Liver (tissue), 9 donors: ENCODE measurements around the gene GALNT14. TPM values are rescaled to one million over a fixed set of nuclear protein-coding genes. Genes with fewer than 3 reads are reported as not detected.

Source experiments
- DNase-seq: peaks from one replicate; pipeline ENCODE4 v3.0.0-alpha.2; 2017; ENCODE audit warnings: low spot score
- H3K27ac ChIP-seq, 2 donors: one replicate each; pipeline ENCODE4 v1.7.0; 2013; ENCODE audit warnings: inconsistent platforms in 2 of 2, low read length in 2 of 2, control low read depth in 1 of 2, low read depth in 1 of 2, mild to moderate bottlenecking in 1 of 2
- H3K27me3 ChIP-seq, 4 donors: one replicate each; pipeline versions ENCODE4 v1.6.1 to v1.7.0; 2013; ENCODE audit warnings: low read length in 3 of 4, inconsistent platforms in 1 of 4, mild to moderate bottlenecking in 1 of 4, moderate library complexity in 1 of 4; ENCODE audit not compliant: control insufficient read depth in 4 of 4, insufficient read depth in 4 of 4
- H3K36me3 ChIP-seq, 4 donors: one replicate each; pipeline versions ENCODE4 v1.6.1 to v1.7.0; 2013; ENCODE audit warnings: low read length in 3 of 4, mild to moderate bottlenecking in 3 of 4, low read depth in 1 of 4, moderate library complexity in 1 of 4; ENCODE audit not compliant: control insufficient read depth in 4 of 4, insufficient read depth in 3 of 4
- H3K4me1 ChIP-seq, 4 donors: one replicate each; pipeline versions ENCODE4 v1.6.1 to v1.7.0; 2013; ENCODE audit warnings: low read length in 3 of 4, mild to moderate bottlenecking in 3 of 4, moderate library complexity in 1 of 4; ENCODE audit not compliant: control insufficient read depth in 4 of 4, insufficient read depth in 4 of 4
- H3K4me3 ChIP-seq, 3 donors: one replicate each; pipeline versions ENCODE4 v1.6.1 to v1.7.0; 2013; ENCODE audit warnings: low read length in 3 of 3, control low read depth in 1 of 3, low read depth in 1 of 3, mild to moderate bottlenecking in 1 of 3
- H3K9ac ChIP-seq, 2 donors: one replicate each; pipeline ENCODE4 v1.7.0; 2013; ENCODE audit warnings: low read length in 2 of 2, mild to moderate bottlenecking in 2 of 2, moderate library complexity in 2 of 2, control low read depth in 1 of 2, low read depth in 1 of 2
- H3K9me3 ChIP-seq, 4 donors: one replicate each; pipeline versions ENCODE4 v1.6.1 to v1.7.0; 2013; ENCODE audit warnings: low read length in 3 of 4; ENCODE audit not compliant: control insufficient read depth in 4 of 4
- EGR1 ChIP-seq, 2 donors: IDR thresholded peaks; 2 replicates each; pipeline ENCODE4 v1.6.1; 2016 to 2018; ENCODE audit warnings: antibody characterized with exemption in 2 of 2, low read depth in 2 of 2
- FOXA1 ChIP-seq: IDR thresholded peaks from 2 replicates; pipeline ENCODE4 v1.6.1; 2016; ENCODE audit warnings: antibody characterized with exemption
- FOXA2 ChIP-seq: IDR thresholded peaks from 2 replicates; pipeline ENCODE4 v1.6.1; 2016; ENCODE audit warnings: antibody characterized with exemption
- GABPA ChIP-seq, 2 donors: IDR thresholded peaks in 1 of 2; conservative IDR thresholded peaks in 1 of 2; 2 replicates each; pipeline ENCODE4 v1.6.1; 2016; ENCODE audit warnings: antibody characterized with exemption in 2 of 2, mild to moderate bottlenecking in 1 of 2, moderate library complexity in 1 of 2
- HNF4A ChIP-seq, 2 donors: conservative IDR thresholded peaks; 2 replicates each; pipeline ENCODE4 v1.6.1; 2016; ENCODE audit warnings: antibody characterized with exemption in 2 of 2, mild to moderate bottlenecking in 2 of 2
- HNF4G ChIP-seq: IDR thresholded peaks from 2 replicates; pipeline ENCODE4 v1.6.1; 2016; ENCODE audit warnings: antibody characterized with exemption
- JUND ChIP-seq, 2 donors: IDR thresholded peaks; 2 replicates each; pipeline ENCODE4 v1.6.1; 2016; ENCODE audit warnings: antibody characterized with exemption in 2 of 2
- NR2F2 ChIP-seq: IDR thresholded peaks from 2 replicates; pipeline ENCODE4 v1.6.1; 2016; ENCODE audit warnings: antibody characterized with exemption
- RAD21 ChIP-seq, 2 donors: IDR thresholded peaks; 2 replicates each; pipeline ENCODE4 v1.6.1; 2016; ENCODE audit warnings: antibody characterized with exemption in 2 of 2, mild to moderate bottlenecking in 2 of 2
- RXRA ChIP-seq, 2 donors: IDR thresholded peaks; 2 replicates each; pipeline ENCODE4 v1.6.1; 2017 to 2018; ENCODE audit warnings: antibody characterized with exemption in 2 of 2, mild to moderate bottlenecking in 1 of 2
- SP1 ChIP-seq: IDR thresholded peaks from 2 replicates; pipeline ENCODE4 v1.6.1; 2018; ENCODE audit warnings: antibody characterized with exemption, mild to moderate bottlenecking
- TAF1 ChIP-seq: conservative IDR thresholded peaks from 2 replicates; pipeline ENCODE4 v1.6.1; 2016; ENCODE audit warnings: antibody characterized with exemption, mild to moderate bottlenecking
- YY1 ChIP-seq: IDR thresholded peaks from 2 replicates; pipeline ENCODE4 v1.6.1; 2016; ENCODE audit warnings: antibody characterized with exemption, mild to moderate bottlenecking
- WGBS: extraction: QIAGEN DNeasy Blood & Tissue Kit; methylation state at CpG from one replicate; pipeline ENCODE4 v1.1.7; 2013; 5-methylcytosine and 5-hydroxymethylcytosine counted together
- polyA plus RNA-seq, 2 donors: library from polyadenylated mRNA; stranded (reverse) in 1 of 2; unstranded in 1 of 2; fragments of 200-250 nt in 1 of 2; fragments of >200 nt in 1 of 2; fragmentation: Nextera tagmentation in 1 of 2; extraction: Ambion mirVana in 1 of 2; gene quantifications; one replicate each; pipeline versions ENCODE4 v1.2.1 to v1.2.3, GENCODE V29; 2013 to 2015
- total RNA-seq, 2 donors: library from RNA; depleted of rRNA; stranded (reverse); fragments of >200 nt; gene quantifications; one replicate each; pipeline ENCODE4 v1.2.3, GENCODE V29; 2014
- TF ChIP-seq, protein P1 (sequence below): IDR thresholded peaks from 2 replicates; pipeline ENCODE4 v1.6.1; 2016; ENCODE audit warnings: antibody characterized with exemption, mild to moderate bottlenecking
- TF ChIP-seq, protein P2 (sequence below): IDR thresholded peaks from 2 replicates; pipeline ENCODE4 v1.6.1; 2016; ENCODE audit warnings: antibody characterized with exemption
- TF ChIP-seq, protein P3 (sequence below): IDR thresholded peaks from 2 replicates; pipeline ENCODE4 v1.6.1; 2016; ENCODE audit warnings: antibody characterized with exemption
- TF ChIP-seq, protein P4 (sequence below): IDR thresholded peaks from 2 replicates; pipeline ENCODE4 v1.6.1; 2016; ENCODE audit warnings: antibody characterized with exemption
- TF ChIP-seq, protein P5 (sequence below): fragments of 150-350 bp; IDR thresholded peaks from 2 replicates; pipeline ENCODE4 v1.5.1; 2017; ENCODE audit warnings: improper control_type of control experiment, low read depth, low read length; ENCODE audit not compliant: missing input control
- donor health status: healthy.
- donor health status: healthy.
- donor health status: healthy.
- donor health status: healthy.
- donor health status: healthy.

The GALNT14 gene
- total and polyA plus RNA-seq, 4 donors = 0.86 to 2.0 (median 1.5) TPM

DNA sequence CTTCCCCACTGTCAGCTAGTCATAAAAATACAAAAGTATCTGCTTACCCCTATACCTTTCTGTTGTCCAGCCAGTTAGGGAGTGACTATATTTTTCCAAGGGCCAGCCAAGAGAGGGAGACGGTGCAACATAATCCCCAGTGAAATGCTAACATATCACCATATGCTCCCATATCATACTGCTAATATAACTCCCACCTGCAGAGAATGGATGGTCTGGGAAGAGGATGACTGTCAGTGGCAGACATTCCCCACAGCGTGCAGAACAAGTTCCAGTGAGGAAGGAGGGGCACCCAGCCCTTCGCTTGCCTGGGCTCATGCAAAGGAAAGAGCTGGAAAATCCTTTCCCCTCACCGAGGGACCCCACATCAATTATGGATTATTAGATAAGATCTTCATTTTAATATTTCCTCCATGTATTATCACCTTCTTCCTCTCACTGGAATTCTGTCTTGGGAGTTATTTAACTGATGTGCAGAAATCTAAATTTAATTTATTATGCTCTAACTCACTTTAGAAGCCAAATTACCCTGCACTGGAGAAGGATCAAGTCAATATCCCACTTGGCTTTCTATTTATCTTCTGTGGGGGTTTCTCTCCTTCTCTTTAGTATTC lies 135.6 kb downstream of the GALNT14 start:
- WGBS = 74% methylated on average over 4 of the region's 4 CpGs
- Histone ChIP-seq H3K9me3 (no peaks in the 10 kb centered on the region), H3K27me3 (peaks cover 0 to 3% (median 0%) of the 10 kb centered on the region in 4 donors), H3K27ac (no peak overlapping the region), H3K4me1 (peaks cover 0 to 2% (median 0%) of the 10 kb centered on the region in 4 donors), H3K4me3 (no peak overlapping the region), H3K9ac (no peak overlapping the region), H3K36me3 (peaks cover 0 to 1% (median 0%) of the 10 kb centered on the region in 4 donors)
- no peak for DNase-seq
- TF ChIP-seq HNF4A (conservative IDR thresholded peaks at IDR 0.05) (no peak), FOXA1 (no peak), SP1 (no peak)
- TF ChIP-seq, protein P1, sequence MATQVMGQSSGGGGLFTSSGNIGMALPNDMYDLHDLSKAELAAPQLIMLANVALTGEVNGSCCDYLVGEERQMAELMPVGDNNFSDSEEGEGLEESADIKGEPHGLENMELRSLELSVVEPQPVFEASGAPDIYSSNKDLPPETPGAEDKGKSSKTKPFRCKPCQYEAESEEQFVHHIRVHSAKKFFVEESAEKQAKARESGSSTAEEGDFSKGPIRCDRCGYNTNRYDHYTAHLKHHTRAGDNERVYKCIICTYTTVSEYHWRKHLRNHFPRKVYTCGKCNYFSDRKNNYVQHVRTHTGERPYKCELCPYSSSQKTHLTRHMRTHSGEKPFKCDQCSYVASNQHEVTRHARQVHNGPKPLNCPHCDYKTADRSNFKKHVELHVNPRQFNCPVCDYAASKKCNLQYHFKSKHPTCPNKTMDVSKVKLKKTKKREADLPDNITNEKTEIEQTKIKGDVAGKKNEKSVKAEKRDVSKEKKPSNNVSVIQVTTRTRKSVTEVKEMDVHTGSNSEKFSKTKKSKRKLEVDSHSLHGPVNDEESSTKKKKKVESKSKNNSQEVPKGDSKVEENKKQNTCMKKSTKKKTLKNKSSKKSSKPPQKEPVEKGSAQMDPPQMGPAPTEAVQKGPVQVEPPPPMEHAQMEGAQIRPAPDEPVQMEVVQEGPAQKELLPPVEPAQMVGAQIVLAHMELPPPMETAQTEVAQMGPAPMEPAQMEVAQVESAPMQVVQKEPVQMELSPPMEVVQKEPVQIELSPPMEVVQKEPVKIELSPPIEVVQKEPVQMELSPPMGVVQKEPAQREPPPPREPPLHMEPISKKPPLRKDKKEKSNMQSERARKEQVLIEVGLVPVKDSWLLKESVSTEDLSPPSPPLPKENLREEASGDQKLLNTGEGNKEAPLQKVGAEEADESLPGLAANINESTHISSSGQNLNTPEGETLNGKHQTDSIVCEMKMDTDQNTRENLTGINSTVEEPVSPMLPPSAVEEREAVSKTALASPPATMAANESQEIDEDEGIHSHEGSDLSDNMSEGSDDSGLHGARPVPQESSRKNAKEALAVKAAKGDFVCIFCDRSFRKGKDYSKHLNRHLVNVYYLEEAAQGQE = no peak
- TF ChIP-seq, protein P2, sequence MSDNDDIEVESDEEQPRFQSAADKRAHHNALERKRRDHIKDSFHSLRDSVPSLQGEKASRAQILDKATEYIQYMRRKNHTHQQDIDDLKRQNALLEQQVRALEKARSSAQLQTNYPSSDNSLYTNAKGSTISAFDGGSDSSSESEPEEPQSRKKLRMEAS = no peak
- TF ChIP-seq, protein P3, sequence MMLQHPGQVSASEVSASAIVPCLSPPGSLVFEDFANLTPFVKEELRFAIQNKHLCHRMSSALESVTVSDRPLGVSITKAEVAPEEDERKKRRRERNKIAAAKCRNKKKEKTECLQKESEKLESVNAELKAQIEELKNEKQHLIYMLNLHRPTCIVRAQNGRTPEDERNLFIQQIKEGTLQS = no peak
- TF ChIP-seq, protein P4, sequence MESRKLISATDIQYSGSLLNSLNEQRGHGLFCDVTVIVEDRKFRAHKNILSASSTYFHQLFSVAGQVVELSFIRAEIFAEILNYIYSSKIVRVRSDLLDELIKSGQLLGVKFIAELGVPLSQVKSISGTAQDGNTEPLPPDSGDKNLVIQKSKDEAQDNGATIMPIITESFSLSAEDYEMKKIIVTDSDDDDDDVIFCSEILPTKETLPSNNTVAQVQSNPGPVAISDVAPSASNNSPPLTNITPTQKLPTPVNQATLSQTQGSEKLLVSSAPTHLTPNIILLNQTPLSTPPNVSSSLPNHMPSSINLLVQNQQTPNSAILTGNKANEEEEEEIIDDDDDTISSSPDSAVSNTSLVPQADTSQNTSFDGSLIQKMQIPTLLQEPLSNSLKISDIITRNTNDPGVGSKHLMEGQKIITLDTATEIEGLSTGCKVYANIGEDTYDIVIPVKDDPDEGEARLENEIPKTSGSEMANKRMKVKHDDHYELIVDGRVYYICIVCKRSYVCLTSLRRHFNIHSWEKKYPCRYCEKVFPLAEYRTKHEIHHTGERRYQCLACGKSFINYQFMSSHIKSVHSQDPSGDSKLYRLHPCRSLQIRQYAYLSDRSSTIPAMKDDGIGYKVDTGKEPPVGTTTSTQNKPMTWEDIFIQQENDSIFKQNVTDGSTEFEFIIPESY = no peak

DNA sequence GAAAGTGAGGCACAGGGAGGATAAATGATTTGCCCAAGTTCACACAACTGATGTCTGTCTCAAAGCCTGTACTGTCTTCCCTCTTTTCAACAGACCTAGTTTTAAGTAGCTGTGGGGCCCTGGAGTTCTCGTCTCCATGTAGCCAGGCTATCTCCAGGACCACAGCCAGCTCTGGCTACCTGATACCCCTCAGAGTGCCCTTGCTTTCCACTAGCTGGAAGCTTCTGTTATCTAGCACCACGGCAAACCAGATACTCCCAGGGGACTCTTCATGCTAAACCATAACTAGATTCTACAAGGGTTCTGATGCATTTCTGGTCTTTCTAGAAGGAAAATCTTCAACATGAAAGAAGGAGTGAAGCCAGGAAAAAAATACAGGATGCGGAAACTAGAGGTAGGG lies 137.3 kb downstream of the GALNT14 start:
- TF ChIP-seq SP1 (no peak), NR2F2 (no peak), JUND (IDR thresholded peaks at IDR 0.05) (no peak), YY1 (no peak), EGR1 (IDR thresholded peaks at IDR 0.05; ENCODE audit: low read depth in 2 of 2) (no peak), RXRA (IDR thresholded peaks at IDR 0.05) (no peak), FOXA2 (no peak), RAD21 (IDR thresholded peaks at IDR 0.05) (no peak), TAF1 (no peak), HNF4G (no peak), GABPA (IDR thresholded peaks at IDR 0.05 in 1 of 2, conservative IDR thresholded peaks at IDR 0.05 in 1 of 2) (no peak)
- TF ChIP-seq, protein P5, sequence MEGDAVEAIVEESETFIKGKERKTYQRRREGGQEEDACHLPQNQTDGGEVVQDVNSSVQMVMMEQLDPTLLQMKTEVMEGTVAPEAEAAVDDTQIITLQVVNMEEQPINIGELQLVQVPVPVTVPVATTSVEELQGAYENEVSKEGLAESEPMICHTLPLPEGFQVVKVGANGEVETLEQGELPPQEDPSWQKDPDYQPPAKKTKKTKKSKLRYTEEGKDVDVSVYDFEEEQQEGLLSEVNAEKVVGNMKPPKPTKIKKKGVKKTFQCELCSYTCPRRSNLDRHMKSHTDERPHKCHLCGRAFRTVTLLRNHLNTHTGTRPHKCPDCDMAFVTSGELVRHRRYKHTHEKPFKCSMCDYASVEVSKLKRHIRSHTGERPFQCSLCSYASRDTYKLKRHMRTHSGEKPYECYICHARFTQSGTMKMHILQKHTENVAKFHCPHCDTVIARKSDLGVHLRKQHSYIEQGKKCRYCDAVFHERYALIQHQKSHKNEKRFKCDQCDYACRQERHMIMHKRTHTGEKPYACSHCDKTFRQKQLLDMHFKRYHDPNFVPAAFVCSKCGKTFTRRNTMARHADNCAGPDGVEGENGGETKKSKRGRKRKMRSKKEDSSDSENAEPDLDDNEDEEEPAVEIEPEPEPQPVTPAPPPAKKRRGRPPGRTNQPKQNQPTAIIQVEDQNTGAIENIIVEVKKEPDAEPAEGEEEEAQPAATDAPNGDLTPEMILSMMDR = no peak
- TF ChIP-seq, protein P2 = no peak
- TF ChIP-seq, protein P3 = no peak
- DNase-seq = no peak
- Histone ChIP-seq H3K36me3 (peaks cover 0 to 1% (median 0%) of the 10 kb centered on the region in 4 donors), H3K4me3 (no peak overlapping the region), H3K9me3 (no peaks in the 10 kb centered on the region), H3K27ac (no peak overlapping the region), H3K4me1 (peaks cover 0 to 2% (median 0%) of the 10 kb centered on the region in 4 donors), H3K9ac (no peak overlapping the region), H3K27me3 (no peaks in the 10 kb centered on the region)
- WGBS = 69% methylated on average over 3 of the region's 3 CpGs
